GM19043 (cell line): ENCODE data around the gene FLOT1.

Experiments
- ATAC-seq: cut with Tn5 transposase; IDR thresholded peaks from one replicate; pipeline ENCODE4 v1.9.1; 2021; ENCODE audit warnings: low read depth; ENCODE audit not compliant: unreplicated experiment

Gene FLOT1

GRCh38 chr6:30683183-30683979 is 59.1 kb downstream of the FLOT1 start:
- ATAC-seq: no peak

DNA sequence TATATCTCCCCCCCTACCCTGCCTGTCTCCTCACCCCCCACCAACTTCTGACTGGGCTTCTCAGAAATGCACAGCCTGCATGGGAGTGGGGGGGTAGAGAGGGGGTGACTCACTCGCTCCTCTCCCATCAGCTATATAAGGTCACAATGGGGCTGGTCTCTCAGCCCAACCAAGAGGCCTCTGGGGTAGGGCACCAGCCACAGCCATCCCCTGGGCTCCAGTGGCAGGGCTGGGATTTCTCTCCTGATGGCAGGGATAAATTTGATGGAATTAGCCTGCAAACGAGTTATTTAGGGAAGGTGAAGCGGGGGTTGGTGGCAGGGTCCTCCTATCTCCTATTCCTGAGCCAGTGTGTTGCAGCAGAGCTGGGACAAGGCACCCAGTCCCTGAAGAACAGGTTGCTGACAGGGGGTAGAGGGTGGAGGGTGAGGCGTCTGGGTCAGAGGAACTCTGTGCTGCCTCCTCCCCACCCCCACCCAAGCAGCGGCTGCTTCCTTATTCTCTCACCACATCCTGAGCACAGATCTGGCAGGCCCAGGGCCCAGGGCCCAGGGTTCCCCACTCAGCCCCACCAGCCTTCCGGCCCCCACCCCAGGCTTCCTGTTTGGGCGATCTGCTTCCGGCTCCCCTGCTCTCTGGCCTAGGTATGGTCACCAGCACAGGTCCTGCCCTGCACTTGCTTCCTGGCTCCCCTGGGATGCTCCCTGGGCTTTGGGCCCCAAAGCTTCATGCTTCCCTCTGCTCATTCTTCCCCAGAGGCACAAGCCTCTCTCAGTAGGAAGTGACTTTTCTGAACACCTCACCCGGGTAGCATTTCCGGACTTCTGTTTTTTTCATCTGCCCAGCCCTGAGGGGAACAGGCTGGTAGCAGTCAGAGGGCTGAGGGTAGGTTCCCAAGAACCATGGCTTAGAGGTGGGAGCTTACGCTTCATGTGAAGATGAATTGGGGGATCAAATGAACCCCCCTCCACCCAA is 60.1 kb downstream of the FLOT1 start:
- peak; percentile 35 for ATAC-seq

DNA sequence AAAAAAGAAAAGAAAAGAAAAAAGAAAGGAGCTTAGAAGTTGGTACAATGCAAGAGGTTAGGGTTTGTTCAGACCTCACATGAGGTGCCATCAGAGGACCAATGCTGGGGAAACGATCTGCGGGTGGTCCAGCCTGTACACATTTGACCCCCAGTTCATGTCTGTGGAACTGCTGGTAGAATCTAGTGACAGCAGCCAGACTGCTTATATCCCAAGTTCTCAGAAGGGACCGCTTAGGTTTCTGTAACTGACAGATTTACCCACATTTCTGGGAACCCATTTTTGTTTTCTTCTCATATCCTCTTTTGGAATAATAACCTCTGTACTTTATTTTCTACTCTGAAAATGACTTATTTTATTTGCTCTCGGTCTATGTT is 60.7 kb downstream of the FLOT1 start:
- no peak for ATAC-seq

GRCh38 chr6:30679765-30680535 is 62.5 kb downstream of the FLOT1 start:
- no peak for ATAC-seq

GRCh38 chr6:30678964-30679726 is 63.3 kb downstream of the FLOT1 start:
- no peak for ATAC-seq
